GM12874 (cell line): Measurements from ENCODE around the gene ODC1.

Source experiments
- TF ChIP-seq, protein P1 (sequence below): IDR thresholded peaks from 2 replicates; pipeline ENCODE4 v1.5.1; 2011; ENCODE audit warnings: low read depth, mild to moderate bottlenecking, control low read depth, low read length, moderate library complexity; ENCODE audit not compliant: insufficient read depth

The ODC1 gene

DNA sequence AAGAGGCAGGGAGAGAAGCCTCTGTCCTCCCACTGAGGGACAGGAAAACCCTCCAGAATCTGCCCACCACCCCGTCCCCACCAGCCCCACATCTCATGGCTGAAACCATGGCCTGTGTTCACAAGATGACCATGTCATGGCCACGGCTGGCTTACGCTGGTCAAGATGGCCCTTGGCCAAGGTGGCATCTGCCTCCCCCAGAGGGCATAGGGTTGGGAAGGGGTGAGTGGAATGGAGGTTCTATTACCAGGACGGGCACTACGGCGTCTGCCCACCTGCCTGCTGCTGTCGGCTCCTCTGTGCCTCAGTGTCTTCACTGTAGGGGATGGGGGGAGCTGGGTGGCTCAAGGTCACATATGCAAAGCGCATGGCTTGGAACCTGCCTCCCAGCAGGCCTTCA is 19.8 kb downstream of the ODC1 start:
- TF ChIP-seq, protein P1, sequence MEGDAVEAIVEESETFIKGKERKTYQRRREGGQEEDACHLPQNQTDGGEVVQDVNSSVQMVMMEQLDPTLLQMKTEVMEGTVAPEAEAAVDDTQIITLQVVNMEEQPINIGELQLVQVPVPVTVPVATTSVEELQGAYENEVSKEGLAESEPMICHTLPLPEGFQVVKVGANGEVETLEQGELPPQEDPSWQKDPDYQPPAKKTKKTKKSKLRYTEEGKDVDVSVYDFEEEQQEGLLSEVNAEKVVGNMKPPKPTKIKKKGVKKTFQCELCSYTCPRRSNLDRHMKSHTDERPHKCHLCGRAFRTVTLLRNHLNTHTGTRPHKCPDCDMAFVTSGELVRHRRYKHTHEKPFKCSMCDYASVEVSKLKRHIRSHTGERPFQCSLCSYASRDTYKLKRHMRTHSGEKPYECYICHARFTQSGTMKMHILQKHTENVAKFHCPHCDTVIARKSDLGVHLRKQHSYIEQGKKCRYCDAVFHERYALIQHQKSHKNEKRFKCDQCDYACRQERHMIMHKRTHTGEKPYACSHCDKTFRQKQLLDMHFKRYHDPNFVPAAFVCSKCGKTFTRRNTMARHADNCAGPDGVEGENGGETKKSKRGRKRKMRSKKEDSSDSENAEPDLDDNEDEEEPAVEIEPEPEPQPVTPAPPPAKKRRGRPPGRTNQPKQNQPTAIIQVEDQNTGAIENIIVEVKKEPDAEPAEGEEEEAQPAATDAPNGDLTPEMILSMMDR, result no peak

DNA sequence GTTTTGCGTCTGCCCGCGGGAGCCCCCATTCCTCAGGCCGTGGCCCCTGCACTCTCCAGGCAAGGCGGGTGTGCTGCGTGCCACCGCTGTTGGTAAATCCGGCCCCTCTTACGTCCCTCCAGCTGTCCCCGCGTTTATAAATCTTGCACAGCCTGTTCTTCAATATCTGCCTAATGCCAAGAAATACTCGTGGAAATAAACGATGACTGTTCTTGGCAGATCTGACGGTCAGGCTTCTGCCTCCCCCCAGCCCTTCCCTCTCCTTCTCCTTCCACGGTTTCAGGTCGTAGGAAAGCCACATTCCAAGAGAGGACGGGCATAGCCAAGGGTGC is 20.5 kb downstream of the ODC1 start:
- TF ChIP-seq, protein P1, result no peak

DNA sequence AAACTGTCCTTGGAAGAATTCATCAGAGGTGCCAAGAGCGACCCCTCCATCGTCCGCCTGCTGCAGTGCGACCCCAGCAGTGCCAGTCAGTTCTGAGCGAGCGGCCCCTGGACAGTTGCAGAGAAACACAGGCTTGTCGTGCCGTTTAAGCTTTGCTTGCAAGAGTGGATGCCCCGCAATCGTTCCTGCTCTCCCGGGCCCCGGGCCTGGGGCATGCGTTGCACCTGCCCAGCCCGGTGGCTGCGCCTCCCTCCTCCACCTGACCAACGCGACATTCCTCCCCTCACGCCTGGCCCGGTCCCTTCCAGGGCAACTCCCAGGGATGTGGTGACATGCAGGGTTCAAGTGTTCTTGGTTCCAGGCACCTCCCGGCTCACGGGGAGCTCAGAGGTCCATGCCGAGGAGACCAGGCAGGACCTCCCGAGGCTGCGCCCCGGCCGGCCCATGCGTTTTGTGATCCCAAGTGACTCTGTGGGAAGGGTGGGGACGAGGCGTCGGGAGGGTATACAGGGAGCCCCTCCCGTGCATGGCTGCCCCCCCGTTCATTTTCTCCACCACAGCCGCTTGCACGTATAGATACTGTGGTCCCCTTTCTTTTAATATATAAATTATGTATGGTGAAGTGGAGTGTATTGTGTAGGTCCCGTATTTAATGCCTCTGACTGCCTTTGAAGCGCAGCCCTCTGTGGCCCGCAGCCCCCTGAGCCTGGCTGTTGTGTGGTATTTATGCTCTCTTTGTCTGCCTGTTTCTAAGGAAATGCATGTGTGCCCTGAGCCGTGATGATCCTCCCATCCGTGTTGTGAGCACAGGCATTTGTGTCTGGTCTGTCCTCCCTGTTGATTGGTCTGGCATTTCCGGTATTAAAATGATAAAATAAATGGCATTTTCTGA is 21.2 kb downstream of the ODC1 start:
- TF ChIP-seq, protein P1, result no peak

DNA sequence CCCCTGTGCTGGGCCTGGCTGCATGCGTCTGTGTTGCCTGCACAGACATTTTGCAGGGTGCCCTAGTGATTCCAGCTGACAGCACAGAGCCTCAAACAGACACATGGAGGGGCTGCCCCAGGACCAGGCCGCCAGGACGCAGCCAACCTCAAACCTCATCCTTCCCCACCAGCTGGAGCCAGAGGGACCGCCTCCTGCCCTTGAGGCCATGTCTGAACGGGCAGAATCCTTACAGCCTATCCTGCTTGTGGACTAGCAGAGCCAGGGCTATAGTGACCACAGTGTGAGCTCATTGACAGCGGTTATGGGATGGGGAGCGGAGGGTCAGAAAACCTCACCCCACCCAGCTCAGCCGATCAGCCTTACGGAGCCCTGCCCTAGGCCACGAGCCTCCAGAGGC is 22.4 kb downstream of the ODC1 start:
- TF ChIP-seq, protein P1, result no peak

DNA sequence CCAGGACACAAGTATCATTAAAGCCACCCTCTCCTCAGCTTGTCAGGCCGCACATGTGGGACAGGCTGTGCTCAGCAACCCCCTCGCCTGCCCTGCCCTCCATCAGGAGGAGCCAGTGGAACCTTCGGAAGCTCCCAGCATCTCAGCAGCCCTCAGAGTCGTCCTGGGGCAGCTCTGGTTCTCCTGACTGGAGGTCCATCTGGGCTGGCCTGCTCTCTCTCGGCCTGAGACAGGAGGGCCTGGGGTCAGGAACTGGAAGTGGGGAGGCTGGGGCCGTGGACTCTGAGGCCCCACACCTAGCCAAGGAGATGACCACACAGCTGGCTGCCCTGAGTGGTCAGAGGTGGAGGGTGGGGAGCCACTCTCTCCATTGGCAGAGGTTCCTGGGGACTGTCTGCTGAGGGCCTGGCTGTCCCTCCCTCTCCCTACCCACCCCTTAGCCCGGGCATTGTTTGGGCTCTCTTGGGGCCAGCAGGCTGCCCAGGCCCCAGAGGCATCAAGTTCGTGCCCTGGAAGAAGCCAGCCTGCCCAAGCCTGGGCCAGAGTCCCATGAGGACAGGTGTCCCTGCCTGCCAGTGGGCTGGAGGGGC is 23.1 kb downstream of the ODC1 start:
- TF ChIP-seq, protein P1, result no peak

DNA sequence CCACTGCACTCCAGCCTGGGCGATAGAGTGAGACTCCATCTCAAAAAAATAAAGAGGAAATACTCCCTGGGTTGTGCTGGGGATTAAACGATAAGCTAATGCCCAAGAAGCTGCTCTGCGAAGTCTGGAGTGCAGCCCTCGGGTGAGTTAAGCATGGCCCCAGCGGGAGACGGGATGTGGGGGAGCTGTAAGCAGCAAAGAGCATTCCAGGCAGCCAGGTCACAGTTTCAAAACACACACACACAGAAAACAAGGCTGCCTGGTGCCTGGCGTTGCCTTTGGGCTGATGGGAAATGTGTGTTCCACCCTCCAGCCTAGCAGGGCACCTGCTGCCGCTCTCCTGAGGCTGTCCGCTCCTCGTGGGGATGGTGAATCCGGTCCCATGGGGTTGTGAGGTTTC is 24.1 kb downstream of the ODC1 start:
- TF ChIP-seq, protein P1, result no peak

DNA sequence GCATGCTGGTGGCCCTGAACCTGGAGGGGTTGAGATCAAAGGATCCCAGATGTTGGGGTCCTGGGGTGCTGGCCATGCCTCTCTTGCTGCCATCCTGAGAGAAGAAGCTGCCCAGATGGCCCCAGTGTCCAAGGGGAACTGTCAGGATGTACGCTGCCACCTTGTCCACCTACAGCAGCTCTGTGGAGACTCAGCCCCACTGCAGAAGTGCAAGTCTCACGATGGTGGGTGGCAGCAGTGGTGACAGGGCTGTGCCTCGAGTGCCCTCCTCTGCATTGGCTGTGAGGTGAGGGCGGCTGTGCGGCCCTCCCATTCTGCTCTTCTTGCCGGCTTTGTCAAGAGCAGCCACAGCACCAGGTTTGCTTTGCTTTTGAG is 24.7 kb downstream of the ODC1 start:
- TF ChIP-seq, protein P1, result no peak
